Fibroblast of lung (primary cell): ENCODE results near the gene FBXO9. TPM values are rescaled to one million over a fixed set of nuclear protein-coding genes. Genes with fewer than 3 reads are reported as not detected.

Experiments
- DNase-seq, 2 donors: peaks; one replicate each; pipeline versions ENCODE4 v3.0.0 to v3.0.0-alpha.2; 2010; ENCODE audit warnings: low read depth in 2 of 2
- H2AFZ ChIP-seq: 2 replicates; pipeline ENCODE4 v1.5.1; 2012; ENCODE audit warnings: low read length, control low read depth, inconsistent platforms
- H3K27ac ChIP-seq: 2 replicates; pipeline ENCODE4 v1.5.1; 2011; ENCODE audit warnings: low read length, control low read depth; ENCODE audit not compliant: insufficient read depth
- H3K27me3 ChIP-seq: 2 replicates; pipeline ENCODE4 v1.5.1; 2011; ENCODE audit warnings: mild to moderate bottlenecking, low read length; ENCODE audit not compliant: control insufficient read depth, insufficient read depth
- H3K36me3 ChIP-seq: 2 replicates; pipeline ENCODE4 v1.5.1; 2011; ENCODE audit warnings: low read length; ENCODE audit not compliant: control insufficient read depth, insufficient read depth
- H3K4me1 ChIP-seq: 2 replicates; pipeline ENCODE4 v1.5.1; 2011; ENCODE audit warnings: low read length; ENCODE audit not compliant: control insufficient read depth, insufficient read depth; ENCODE audit errors: extremely low read depth
- H3K4me2 ChIP-seq: 2 replicates; pipeline ENCODE4 v1.5.1; 2011; ENCODE audit warnings: low read length, control low read depth; ENCODE audit not compliant: insufficient read depth; ENCODE audit errors: extremely low read depth
- H3K4me3 ChIP-seq, 4 experiments: fragments of 200-600 bp in 1 of 4; sonication (generic) in 1 of 4; replicated peaks in 1 of 4; 2 replicates each; pipeline ENCODE4 v1.5.1; 2011 to 2016; ENCODE audit warnings: low read length in 4 of 4, low read depth in 3 of 4, mild to moderate bottlenecking in 3 of 4, control low read depth in 2 of 4, inconsistent platforms in 1 of 4, mixed read lengths in 1 of 4; ENCODE audit not compliant: insufficient read depth in 1 of 4; ENCODE audit errors: control extremely low read depth in 1 of 4
- H3K79me2 ChIP-seq: 2 replicates; pipeline ENCODE4 v1.5.1; 2012; ENCODE audit warnings: mild to moderate bottlenecking, low read length, inconsistent platforms; ENCODE audit not compliant: control insufficient read depth, insufficient read depth
- H3K9ac ChIP-seq: 2 replicates; pipeline ENCODE4 v1.5.1; 2011; ENCODE audit warnings: mild to moderate bottlenecking, low read length, control low read depth; ENCODE audit not compliant: insufficient read depth
- H3K9me3 ChIP-seq: 2 replicates; pipeline ENCODE4 v1.5.1; 2012; ENCODE audit warnings: low read depth, low read length; ENCODE audit not compliant: control insufficient read depth, insufficient read depth
- H4K20me1 ChIP-seq: 2 replicates; pipeline ENCODE4 v1.5.1; 2011; ENCODE audit warnings: low read length; ENCODE audit not compliant: control insufficient read depth, insufficient read depth; ENCODE audit errors: extremely low read depth
- EZH2 ChIP-seq: IDR thresholded peaks from 2 replicates; pipeline ENCODE4 v1.5.1; 2012; ENCODE audit warnings: low read length, control low read depth, mild to moderate bottlenecking; ENCODE audit errors: missing control alignments
- polyA plus RNA-seq, 2 donors: library from polyadenylated mRNA; depleted of rRNA in 1 of 2; stranded (reverse) in 1 of 2; unstranded in 1 of 2; fragments of >200 nt; gene quantifications; 2 replicates each; pipeline ENCODE4 v1.2.1, GENCODE V29; 2011 to 2012; ENCODE audit warnings: missing spikeins in 1 of 2
- total RNA-seq: library from RNA; depleted of rRNA; stranded (reverse); fragments of >200 nt; gene quantifications from 2 replicates; pipeline ENCODE4 v1.2.1, GENCODE V29; 2014
- TF ChIP-seq, protein P1 (sequence below), 2 donors: IDR thresholded peaks in 1 of 2; conservative IDR thresholded peaks in 1 of 2; 1 replicate in 1 of 2; 2 replicates in 1 of 2; pipeline ENCODE4 v1.5.1; 2011 to 2012; ENCODE audit warnings: low read length in 2 of 2, control low read depth in 1 of 2, inconsistent platforms in 1 of 2, low read depth in 1 of 2, mild to moderate bottlenecking in 1 of 2

FBXO9 gene
- total and polyA plus RNA-seq, 2 donors (not counting 1 experiment from before 2014, with no cell fraction given) = 44.8 to 65.2 TPM

DNA sequence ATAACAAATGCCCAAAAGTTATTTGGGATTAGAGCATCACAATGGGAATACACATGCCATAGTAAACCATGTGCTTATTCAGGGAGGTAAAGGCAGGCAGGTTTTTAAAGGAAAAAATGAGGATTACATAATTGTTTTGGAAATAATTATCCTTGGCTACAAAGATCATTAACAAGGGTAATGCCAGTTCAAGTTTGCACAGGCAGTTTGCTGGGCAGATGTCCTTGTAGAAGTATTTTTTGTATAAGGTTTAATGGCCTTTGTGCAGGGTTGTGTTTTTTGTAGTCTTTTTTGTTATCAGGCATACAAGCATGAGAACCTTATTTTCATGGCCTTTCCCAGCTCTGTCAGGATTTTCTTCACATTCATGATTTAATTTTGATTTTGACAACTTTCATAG, 24.7 kb downstream of the FBXO9 start:
- no peak overlapping the region for H3K9ac ChIP-seq
- no peak for DNase-seq
- H3K4me3 ChIP-seq = no peak overlapping the region
- no peak overlapping the region for H3K4me2 ChIP-seq
- H3K27me3 ChIP-seq = no peaks in the 10 kb centered on the region
- peaks cover 8% of the 10 kb centered on the region for H3K36me3 ChIP-seq
- no peaks in the 10 kb centered on the region for H4K20me1 ChIP-seq
- no peak overlapping the region for H2AFZ ChIP-seq
- H3K9me3 ChIP-seq = no peaks in the 10 kb centered on the region
- H3K27ac ChIP-seq = no peak overlapping the region
- H3K79me2 ChIP-seq = no peaks in the 10 kb centered on the region
- TF ChIP-seq EZH2 = no peak
- TF ChIP-seq, protein P1, sequence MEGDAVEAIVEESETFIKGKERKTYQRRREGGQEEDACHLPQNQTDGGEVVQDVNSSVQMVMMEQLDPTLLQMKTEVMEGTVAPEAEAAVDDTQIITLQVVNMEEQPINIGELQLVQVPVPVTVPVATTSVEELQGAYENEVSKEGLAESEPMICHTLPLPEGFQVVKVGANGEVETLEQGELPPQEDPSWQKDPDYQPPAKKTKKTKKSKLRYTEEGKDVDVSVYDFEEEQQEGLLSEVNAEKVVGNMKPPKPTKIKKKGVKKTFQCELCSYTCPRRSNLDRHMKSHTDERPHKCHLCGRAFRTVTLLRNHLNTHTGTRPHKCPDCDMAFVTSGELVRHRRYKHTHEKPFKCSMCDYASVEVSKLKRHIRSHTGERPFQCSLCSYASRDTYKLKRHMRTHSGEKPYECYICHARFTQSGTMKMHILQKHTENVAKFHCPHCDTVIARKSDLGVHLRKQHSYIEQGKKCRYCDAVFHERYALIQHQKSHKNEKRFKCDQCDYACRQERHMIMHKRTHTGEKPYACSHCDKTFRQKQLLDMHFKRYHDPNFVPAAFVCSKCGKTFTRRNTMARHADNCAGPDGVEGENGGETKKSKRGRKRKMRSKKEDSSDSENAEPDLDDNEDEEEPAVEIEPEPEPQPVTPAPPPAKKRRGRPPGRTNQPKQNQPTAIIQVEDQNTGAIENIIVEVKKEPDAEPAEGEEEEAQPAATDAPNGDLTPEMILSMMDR (conservative IDR thresholded peaks at IDR 0.05 in 1 of 2, IDR thresholded peaks at IDR 0.05 in 1 of 2; ENCODE audit: low read depth in 1 of 2, low read length in 2 of 2) = no peak
- H3K4me1 ChIP-seq = no peaks in the 10 kb centered on the region

- Histone ChIP-seq H4K20me1 (no peaks in the 10 kb centered on the region), H3K27ac (no peak overlapping the region)
These were observed 25.4 kb downstream of the FBXO9 start for GRCh38 chr6:53090576-53090975.

GRCh38 chr6:53095270-53095669, 30.1 kb downstream of the FBXO9 start:
- Histone ChIP-seq H4K20me1 (no peaks in the 10 kb centered on the region), H3K4me3 (no peak overlapping the region), H3K9me3 (no peaks in the 10 kb centered on the region), H2AFZ (no peak overlapping the region), H3K36me3 (peaks cover 10% of the 10 kb centered on the region), H3K4me1 (no peaks in the 10 kb centered on the region), H3K27ac (no peak overlapping the region), H3K27me3 (no peaks in the 10 kb centered on the region), H3K4me2 (no peak overlapping the region), H3K79me2 (no peaks in the 10 kb centered on the region), H3K9ac (no peak overlapping the region)
- DNase-seq = no peak
- TF ChIP-seq EZH2 = no peak

More at GRCh38 chr6:53090576-53090975, 25.4 kb downstream of the FBXO9 start:
- DNase-seq = peak; percentile 29 to 33
- Histone ChIP-seq H3K36me3 (peaks cover 8% of the 10 kb centered on the region), H3K27me3 (no peaks in the 10 kb centered on the region), H3K4me2 (no peak overlapping the region), H3K4me3 (no peak overlapping the region), H3K9me3 (no peaks in the 10 kb centered on the region), H3K4me1 (no peaks in the 10 kb centered on the region), H2AFZ (no peak overlapping the region), H3K79me2 (no peaks in the 10 kb centered on the region), H3K9ac (no peak overlapping the region)
- TF ChIP-seq, protein P1 (conservative IDR thresholded peaks at IDR 0.05 in 1 of 2, IDR thresholded peaks at IDR 0.05 in 1 of 2; ENCODE audit: low read depth in 1 of 2, low read length in 2 of 2) = no peak
- TF ChIP-seq EZH2 = no peak
